HEK293T (cell line): ENCODE results near the gene ADAM22.

Experiments used
- BHLHE40 ChIP-seq: fragments of 450-650 bp; IDR thresholded peaks from 2 replicates; pipeline ENCODE4 v1.6.1; 2016; ENCODE audit warnings: mild to moderate bottlenecking, moderate library complexity, borderline replicate concordance
- CTBP1 ChIP-seq: fragments of 450-650 bp; IDR thresholded peaks from 2 replicates; pipeline ENCODE4 v1.6.1; 2016; ENCODE audit warnings: borderline replicate concordance
- ELF4 ChIP-seq: fragments of 450-650 bp; IDR thresholded peaks from 2 replicates; pipeline ENCODE4 v1.6.1; 2017; ENCODE audit warnings: antibody characterized with exemption
- FOXK2 ChIP-seq: fragments of 450-650 bp; IDR thresholded peaks from 2 replicates; pipeline ENCODE4 v1.6.1; 2016; ENCODE audit warnings: mild to moderate bottlenecking
- FOXM1 ChIP-seq: fragments of 450-650 bp; IDR thresholded peaks from 2 replicates; pipeline ENCODE4 v1.6.1; 2017; ENCODE audit warnings: mild to moderate bottlenecking, borderline replicate concordance
- L3MBTL2 ChIP-seq: fragments of 450-650 bp; conservative IDR thresholded peaks from 2 replicates; pipeline ENCODE4 v1.6.1; 2016; ENCODE audit warnings: mild to moderate bottlenecking
- LEF1 ChIP-seq: fragments of 450-650 bp; IDR thresholded peaks from 2 replicates; pipeline ENCODE4 v1.6.1; 2017; ENCODE audit warnings: mild to moderate bottlenecking, borderline replicate concordance
- SP1 ChIP-seq: fragments of 450-650 bp; IDR thresholded peaks from 2 replicates; pipeline ENCODE4 v1.6.1; 2017
- TARDBP ChIP-seq: fragments of 450-650 bp; IDR thresholded peaks from 2 replicates; pipeline ENCODE4 v1.6.1; 2016
- ZNF384 ChIP-seq: fragments of 450-650 bp; IDR thresholded peaks from 2 replicates; pipeline ENCODE4 v1.6.1; 2016
- TF ChIP-seq, protein P1 (sequence below): fragments of 450-650 bp; IDR thresholded peaks from 2 replicates; pipeline ENCODE4 v1.6.1; 2016

DNA sequence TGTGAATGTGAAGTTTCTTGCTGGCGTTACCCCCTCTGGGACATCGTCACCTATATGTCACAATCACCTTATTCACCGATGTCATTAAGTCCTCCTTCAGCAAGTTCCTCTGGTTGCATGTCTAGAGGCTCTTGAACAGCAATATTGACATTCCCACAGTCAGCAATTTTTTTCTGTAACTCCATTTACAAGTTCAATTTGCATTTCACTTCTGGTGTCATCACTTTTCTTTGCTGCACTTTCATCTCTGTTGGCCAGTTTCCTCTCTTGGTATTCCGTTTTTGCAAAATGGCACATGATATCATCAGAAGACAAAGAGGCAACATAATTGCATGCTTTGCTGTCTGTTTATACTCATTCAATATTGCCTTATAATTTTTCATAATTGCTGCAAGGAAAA lies 216.0 kb downstream of the ADAM22 start:
- TF ChIP-seq FOXM1 (no peak), BHLHE40 (no peak), FOXK2 (no peak), ZNF384 (no peak), SP1 (no peak), CTBP1 (no peak), ELF4 (no peak), L3MBTL2 (no peak), TARDBP (no peak), LEF1 (no peak)
- TF ChIP-seq, protein P1, sequence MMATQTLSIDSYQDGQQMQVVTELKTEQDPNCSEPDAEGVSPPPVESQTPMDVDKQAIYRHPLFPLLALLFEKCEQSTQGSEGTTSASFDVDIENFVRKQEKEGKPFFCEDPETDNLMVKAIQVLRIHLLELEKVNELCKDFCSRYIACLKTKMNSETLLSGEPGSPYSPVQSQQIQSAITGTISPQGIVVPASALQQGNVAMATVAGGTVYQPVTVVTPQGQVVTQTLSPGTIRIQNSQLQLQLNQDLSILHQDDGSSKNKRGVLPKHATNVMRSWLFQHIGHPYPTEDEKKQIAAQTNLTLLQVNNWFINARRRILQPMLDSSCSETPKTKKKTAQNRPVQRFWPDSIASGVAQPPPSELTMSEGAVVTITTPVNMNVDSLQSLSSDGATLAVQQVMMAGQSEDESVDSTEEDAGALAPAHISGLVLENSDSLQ: no peak
